Measurements from ENCODE around the gene SAMM50.

DNA sequence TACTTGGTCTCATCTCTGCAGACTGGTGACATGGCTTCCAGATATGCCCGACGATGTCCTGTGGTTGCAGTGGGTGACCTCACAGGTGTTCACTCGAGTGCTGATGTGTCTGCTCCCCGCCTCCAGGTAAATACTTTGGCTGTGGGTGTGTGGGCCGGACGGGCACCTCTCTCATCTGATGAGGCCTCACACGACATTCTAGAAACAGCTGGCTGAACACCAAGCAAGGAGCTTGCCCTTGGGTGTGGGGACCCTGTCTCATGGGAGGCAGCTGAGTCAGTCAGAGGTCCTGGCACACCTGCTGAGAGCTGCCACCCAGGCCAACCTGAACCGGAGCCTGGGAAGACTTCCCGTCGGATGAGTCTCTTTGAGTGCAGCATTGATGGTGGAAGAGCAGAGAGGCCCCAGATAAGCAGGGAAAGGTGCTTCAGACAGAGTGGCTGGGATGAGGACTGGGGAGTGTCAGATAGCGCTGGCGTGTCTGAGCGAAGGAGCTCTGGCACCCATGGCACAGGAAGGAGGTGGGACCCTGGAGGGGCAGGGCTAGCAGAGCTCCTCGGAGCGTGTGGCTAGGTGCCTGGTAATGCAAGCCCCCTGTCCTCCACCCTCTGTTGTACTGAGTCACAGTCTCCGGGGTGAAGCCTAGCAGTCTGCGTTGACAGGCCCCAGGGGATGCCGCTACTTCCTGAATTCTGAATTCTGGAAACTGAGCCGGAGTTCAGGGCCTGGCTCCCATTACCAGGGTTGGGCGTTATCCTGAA is 10.4 kb upstream of the SAMM50 start:
- TF ChIP-seq, protein P1, sequence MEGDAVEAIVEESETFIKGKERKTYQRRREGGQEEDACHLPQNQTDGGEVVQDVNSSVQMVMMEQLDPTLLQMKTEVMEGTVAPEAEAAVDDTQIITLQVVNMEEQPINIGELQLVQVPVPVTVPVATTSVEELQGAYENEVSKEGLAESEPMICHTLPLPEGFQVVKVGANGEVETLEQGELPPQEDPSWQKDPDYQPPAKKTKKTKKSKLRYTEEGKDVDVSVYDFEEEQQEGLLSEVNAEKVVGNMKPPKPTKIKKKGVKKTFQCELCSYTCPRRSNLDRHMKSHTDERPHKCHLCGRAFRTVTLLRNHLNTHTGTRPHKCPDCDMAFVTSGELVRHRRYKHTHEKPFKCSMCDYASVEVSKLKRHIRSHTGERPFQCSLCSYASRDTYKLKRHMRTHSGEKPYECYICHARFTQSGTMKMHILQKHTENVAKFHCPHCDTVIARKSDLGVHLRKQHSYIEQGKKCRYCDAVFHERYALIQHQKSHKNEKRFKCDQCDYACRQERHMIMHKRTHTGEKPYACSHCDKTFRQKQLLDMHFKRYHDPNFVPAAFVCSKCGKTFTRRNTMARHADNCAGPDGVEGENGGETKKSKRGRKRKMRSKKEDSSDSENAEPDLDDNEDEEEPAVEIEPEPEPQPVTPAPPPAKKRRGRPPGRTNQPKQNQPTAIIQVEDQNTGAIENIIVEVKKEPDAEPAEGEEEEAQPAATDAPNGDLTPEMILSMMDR (IDR thresholded peaks at IDR 0.05), result no peak
- TF ChIP-seq EZH2 (IDR thresholded peaks at IDR 0.05), result no peak
